Erythroblast (primary cell): ENCODE results near the gene OTOG.

Experiments used
- GATA1 ChIP-seq: IDR thresholded peaks from 2 replicates; pipeline ENCODE4 v1.6.1; 2011; ENCODE audit warnings: low read depth, mild to moderate bottlenecking, control low read depth, low read length, moderate library complexity
- POLR2A ChIP-seq: IDR thresholded peaks from 2 replicates; pipeline ENCODE4 v1.6.1; 2011; ENCODE audit warnings: mild to moderate bottlenecking, low read length

DNA sequence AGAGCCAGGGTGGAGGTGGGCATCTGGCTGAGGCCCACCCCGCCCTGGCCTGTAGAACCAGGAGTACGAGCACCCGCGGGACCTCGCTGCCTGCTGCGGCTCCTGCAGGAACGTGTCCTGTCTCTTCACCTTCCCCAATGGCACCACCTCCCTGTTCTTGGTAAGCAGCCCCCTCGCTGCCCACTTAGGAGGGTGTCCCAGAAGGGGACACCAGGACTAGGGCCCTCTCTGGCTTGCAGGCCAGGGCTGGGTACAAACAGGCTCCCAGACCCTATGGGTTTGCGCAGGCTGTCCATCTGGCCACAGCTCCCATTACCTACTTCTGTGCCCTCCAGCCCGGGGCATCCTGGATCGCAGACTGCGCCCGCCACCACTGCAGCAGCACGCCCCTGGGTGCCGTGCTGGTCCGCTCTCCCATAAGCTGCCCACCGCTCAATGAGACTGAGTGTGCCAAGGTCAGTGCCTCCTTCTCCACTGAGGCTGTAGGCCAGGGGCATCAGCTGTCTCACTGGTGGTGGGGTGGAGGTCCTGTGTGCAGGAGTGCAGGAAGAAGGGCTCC is 94.8 kb downstream of the OTOG start:
- TF ChIP-seq POLR2A (no peak), GATA1 (no peak)
